ENCODE results near the gene TRIM71.
"Not testable (repeated sequence)": the region's sequence is repeated elsewhere in the genome, so short reads cannot be mapped to it uniquely, and the experiment has no call there.

The TRIM71 gene

GRCh38 chr3:32844322-32844654 is 26.5 kb downstream of the TRIM71 start:
- DNase-seq: no peak

- no peak for DNase-seq
Measured at GRCh38 chr3:32844914-32845313, 27.1 kb downstream of the TRIM71 start.

- not testable (repeated sequence) for DNase-seq
Measured at GRCh38 chr3:32845546-32845945, 27.7 kb downstream of the TRIM71 start.

GRCh38 chr3:32847045-32847444 is 29.2 kb downstream of the TRIM71 start:
- DNase-seq: not testable (repeated sequence)

- no peak for DNase-seq
Measured at GRCh38 chr3:32847528-32847927, 29.7 kb downstream of the TRIM71 start.

GRCh38 chr3:32848215-32848614 is 30.4 kb downstream of the TRIM71 start:
- no peak for DNase-seq

GRCh38 chr3:32849046-32849445 is 31.2 kb downstream of the TRIM71 start:
- DNase-seq: no peak

GRCh38 chr3:32850226-32850625 is 32.4 kb downstream of the TRIM71 start:
- DNase-seq: no peak

- DNase-seq: no peak
Measured at GRCh38 chr3:32850636-32851035, 32.8 kb downstream of the TRIM71 start.

GRCh38 chr3:32852146-32852545 is 34.3 kb downstream of the TRIM71 start:
- no peak for DNase-seq

GRCh38 chr3:32855350-32855953 is 37.7 kb downstream of the TRIM71 start:
- no peak for DNase-seq

- DNase-seq: no peak
Measured at GRCh38 chr3:32856355-32856889, 38.6 kb downstream of the TRIM71 start.

GRCh38 chr3:32856901-32857507 is 39.2 kb downstream of the TRIM71 start:
- no peak for DNase-seq

GRCh38 chr3:32857921-32858320 is 40.1 kb downstream of the TRIM71 start:
- DNase-seq: no peak

- no peak for DNase-seq
Measured at GRCh38 chr3:32859604-32860237, 41.9 kb downstream of the TRIM71 start.

GRCh38 chr3:32860499-32860898 is 42.7 kb downstream of the TRIM71 start:
- no peak for DNase-seq

- DNase-seq: no peak
Measured at GRCh38 chr3:32861681-32862080, 43.9 kb downstream of the TRIM71 start.

- DNase-seq: no peak
Measured at GRCh38 chr3:32862247-32862935, 44.6 kb downstream of the TRIM71 start.

GRCh38 chr3:32862936-32863487 is 45.2 kb downstream of the TRIM71 start:
- no peak for DNase-seq

- DNase-seq: no peak
Measured at GRCh38 chr3:32865383-32865782, 47.6 kb downstream of the TRIM71 start.

GRCh38 chr3:32866533-32866932 is 48.7 kb downstream of the TRIM71 start:
- DNase-seq: no peak

GRCh38 chr3:32867954-32868353 is 50.2 kb downstream of the TRIM71 start:
- no peak for DNase-seq

- DNase-seq: no peak
Measured at GRCh38 chr3:32868719-32869512, 51.1 kb downstream of the TRIM71 start.

Data from DMS79 (cell line).